GM21515 (cell line): ENCODE data around the gene PSMD4.
"Not testable (repeated sequence)": the region's sequence is repeated elsewhere in the genome, so short reads cannot be mapped to it uniquely, and the experiment has no call there.

ENCODE experiments used
- ATAC-seq: cut with Tn5 transposase; IDR thresholded peaks from one replicate; pipeline ENCODE4 v1.9.1; 2021; ENCODE audit not compliant: unreplicated experiment

The PSMD4 gene

GRCh38 chr1:151267760-151268159 is 13.2 kb downstream of the PSMD4 start:
- ATAC-seq, result no peak

DNA sequence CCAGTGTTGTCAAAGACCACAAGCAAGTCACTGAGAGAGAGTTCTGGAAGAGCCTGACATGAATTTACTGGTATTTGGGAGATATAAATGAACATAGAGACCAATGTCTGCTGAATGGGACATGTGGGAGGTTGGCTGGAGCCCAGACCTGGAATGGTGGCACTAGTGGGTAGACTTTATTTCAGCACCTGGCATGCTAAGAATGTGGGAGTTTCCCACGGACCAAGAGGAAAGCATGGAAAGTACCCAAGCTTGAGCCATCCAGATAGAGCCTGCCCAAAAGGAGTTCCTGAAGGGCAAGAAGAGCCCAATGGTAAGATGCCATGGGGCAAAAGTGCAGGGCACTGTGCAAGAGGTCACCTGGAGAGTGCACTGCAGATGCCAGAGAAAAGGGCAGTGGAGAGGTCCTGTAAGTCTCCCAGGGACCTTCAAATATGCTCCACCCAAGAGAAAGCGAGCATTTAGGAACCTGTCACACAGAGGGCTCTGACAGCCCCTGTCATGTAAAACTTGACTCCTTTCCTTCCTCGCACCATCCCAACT is 19.5 kb downstream of the PSMD4 start:
- no peak for ATAC-seq

DNA sequence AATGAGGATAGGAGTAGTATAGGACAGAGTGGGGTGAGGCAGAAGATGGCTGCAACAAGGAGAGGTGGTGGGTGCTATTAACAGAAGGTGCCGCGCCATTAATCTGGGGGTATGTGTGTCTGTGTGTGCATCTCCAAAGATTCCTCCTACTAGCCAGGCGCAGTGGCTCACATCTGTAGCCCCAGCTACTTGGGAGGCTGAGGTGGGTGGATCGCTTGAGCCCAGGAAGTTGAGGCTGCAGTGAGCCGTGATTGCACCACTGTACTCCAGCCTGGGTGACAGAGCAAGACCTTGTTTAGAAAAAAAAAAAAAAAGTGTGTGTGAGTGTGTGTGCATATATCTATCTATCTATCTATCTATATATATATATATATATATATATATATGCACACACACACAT is 20.8 kb downstream of the PSMD4 start:
- not testable (repeated sequence) for ATAC-seq

GRCh38 chr1:151277249-151277648 is 22.7 kb downstream of the PSMD4 start:
- no peak for ATAC-seq

- ATAC-seq, result peak; percentile 31
Observed at GRCh38 chr1:151281225-151281968, 26.9 kb downstream of the PSMD4 start.

DNA sequence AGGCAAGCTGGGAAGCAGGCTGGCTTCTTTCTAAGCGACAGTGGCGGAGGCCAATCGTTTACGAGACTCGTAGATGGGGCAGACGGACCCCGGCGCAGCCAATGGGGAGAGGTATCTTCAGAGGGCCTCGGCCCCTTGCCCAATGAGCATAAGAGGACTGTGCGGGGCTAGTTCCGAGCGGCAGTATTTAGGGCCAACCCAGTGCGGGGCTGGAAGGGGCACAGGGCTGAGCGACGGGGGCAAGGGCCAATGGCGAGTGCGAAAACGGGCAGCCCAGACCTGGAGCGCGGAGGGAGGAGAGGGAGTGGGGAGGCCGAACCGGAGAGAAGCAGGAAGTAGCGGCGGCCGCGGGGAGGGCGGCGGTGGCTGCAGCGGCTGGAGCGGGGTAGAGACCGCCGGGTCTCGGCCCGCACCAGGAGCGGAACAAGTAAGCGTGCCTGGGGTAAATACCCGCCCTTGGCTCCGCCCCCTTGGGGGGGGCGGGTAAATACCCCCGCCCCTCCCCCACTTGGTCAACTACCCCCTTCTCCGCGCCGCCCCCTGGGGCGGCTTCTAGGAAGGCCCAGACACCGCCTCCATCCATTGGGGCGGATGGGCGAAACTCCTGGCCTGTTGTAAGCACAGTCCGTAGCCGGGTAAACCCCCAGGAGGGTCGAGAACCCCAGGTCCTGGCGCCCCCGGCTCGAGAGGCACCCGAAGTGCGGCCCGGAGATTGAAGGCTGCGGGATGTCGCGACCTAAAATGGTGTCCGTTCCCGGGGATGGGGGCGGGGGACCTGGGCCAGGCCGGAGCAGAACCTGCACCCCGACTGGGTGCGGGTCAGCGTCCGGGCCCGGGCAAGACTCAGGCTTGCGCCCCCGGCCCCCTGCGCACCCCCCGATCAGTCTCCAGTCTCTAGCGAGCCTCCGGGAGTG is 27.7 kb downstream of the PSMD4 start, which contains the start of gene ZNF687:
Gene ZNF687, plus strand, starts transcription at position 331 of the 914 bp plus-strand sequence. CDS start 3,993 bp downstream, outside the sequence.
- peak; percentile 81 for ATAC-seq

- ATAC-seq, result no peak
Observed at GRCh38 chr1:151282883-151283725, 28.6 kb downstream of the PSMD4 start.

- no peak for ATAC-seq
Observed at GRCh38 chr1:151284013-151284577, 29.6 kb downstream of the PSMD4 start.

DNA sequence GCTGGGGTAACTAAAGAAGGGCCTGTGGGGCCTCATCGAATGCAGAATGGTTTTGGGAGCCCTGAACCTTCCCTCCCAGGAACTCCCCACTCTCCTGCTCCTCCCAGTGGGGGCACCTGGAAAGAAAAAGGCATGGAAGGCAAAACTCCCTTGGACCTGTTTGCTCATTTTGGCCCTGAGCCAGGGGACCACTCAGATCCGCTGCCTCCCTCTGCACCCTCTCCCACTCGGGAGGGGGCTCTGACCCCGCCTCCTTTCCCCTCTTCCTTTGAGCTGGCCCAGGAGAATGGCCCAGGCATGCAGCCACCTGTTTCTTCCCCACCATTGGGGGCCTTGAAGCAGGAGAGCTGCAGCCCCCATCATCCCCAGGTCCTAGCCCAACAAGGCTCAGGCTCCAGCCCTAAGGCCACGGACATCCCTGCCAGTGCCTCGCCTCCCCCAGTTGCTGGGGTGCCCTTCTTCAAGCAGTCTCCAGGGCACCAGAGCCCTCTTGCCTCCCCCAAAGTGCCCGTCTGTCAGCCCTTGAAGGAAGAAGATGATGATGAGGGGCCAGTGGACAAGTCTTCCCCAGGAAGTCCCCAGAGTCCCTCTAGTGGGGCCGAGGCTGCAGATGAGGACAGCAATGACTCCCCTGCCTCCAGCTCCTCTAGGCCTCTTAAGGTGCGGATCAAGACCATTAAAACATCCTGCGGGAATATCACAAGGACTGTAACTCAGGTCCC is 32.2 kb downstream of the PSMD4 start:
- ATAC-seq, result no peak

GRCh38 chr1:151287341-151287699 is 32.8 kb downstream of the PSMD4 start:
- ATAC-seq, result no peak

GRCh38 chr1:151287767-151288500 is 33.4 kb downstream of the PSMD4 start:
- no peak for ATAC-seq

GRCh38 chr1:151288502-151288901 is 34.0 kb downstream of the PSMD4 start:
- no peak for ATAC-seq

- no peak for ATAC-seq
Observed at GRCh38 chr1:151289080-151289935, 34.8 kb downstream of the PSMD4 start.

GRCh38 chr1:151289991-151290708 is 35.6 kb downstream of the PSMD4 start:
- no peak for ATAC-seq

DNA sequence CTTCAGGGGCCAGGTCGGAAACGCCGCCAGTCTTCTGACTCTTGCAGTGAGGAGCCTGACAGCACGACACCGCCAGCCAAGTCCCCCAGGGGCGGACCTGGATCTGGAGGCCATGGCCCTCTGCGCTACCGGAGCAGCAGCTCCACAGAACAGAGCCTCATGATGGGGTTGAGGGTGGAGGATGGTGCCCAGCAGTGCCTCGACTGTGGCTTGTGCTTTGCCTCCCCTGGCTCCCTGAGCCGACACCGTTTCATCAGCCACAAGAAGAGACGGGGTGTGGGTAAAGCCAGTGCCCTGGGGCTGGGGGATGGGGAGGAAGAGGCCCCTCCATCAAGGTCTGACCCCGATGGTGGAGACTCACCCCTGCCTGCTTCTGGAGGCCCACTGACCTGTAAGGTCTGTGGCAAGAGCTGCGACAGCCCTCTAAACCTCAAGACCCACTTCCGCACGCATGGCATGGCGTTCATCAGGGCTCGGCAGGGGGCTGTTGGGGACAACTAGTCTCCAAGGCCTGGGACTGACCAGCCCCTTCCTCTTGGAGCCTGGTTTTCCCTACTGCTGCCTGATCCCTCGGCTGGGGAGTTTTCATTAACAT is 36.3 kb downstream of the PSMD4 start:
- ATAC-seq, result no peak

GRCh38 chr1:151292207-151293030 is 37.9 kb downstream of the PSMD4 start:
- no peak for ATAC-seq
